ENCODE data around the gene NCR2.
"Not testable (repeated sequence)": the region's sequence is repeated elsewhere in the genome, so short reads cannot be mapped to it uniquely, and the experiment has no call there.

Gene NCR2, protein sequence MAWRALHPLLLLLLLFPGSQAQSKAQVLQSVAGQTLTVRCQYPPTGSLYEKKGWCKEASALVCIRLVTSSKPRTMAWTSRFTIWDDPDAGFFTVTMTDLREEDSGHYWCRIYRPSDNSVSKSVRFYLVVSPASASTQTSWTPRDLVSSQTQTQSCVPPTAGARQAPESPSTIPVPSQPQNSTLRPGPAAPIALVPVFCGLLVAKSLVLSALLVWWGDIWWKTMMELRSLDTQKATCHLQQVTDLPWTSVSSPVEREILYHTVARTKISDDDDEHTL

DNA sequence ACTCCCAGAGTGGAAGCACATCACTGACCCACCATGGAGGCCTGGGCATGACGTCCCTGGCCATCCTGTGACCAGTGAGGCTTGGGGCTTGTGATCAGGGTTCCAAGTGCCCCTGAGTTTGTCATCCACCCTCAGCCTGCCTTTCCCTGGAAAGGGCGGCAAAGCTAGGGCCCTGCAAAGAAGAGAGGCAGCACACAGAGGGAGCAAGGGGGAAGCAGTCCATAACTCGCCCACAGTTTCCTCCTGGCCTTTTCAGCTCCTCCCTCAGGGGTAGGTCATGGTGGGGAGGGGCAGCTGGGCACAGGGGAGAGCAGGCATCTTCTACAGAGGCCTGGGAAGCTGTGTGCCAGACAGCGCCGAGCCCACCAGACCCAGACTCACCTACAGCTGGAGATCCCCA, at the start of gene NCR2:
NCR2 (plus strand) TSS at position 313 of the 400 bp plus-strand sequence. CDS start 269 bp downstream, outside the sequence.
- no peak for DNase-seq (ENCODE audit: low read depth in 3 of 3)

DNA sequence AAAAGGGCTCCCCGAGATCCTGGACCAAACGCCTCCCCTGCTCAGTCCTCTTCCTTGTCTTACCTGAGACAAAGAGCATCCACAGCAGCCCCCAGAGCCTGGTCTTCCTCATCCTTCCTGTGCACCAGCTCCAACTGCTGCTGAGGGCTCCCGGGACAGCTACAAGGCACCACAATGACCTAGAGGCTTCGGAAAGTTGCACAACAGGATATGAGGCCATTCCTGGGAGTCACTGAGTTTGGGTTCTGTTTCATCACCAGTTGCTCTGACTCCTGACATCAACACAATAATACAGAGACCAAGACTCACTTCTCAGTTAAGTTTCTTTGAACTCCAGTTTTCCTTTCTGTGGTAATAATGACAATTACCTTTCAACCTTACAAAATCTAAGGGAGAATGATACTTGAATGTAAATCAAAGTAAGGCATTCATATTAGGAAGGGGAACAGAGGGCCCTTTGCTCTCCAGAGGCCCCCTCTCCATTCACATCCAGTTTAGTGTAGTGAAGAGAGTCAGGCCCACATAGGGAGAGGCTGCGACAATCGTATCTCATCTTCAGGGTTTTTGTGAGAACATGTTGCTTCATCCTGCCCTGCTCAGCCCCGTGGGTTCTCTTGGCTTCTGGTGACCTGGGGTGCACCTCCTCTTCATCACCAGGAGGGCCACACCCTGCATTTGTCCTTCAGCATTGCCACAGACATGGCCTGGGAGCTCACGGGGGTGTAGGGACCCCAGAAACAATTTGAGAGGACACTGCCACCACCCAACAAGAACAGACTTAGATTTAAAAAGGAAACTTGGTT, 48.7 kb upstream of the NCR2 start, which contains the start of gene TREM1:
TREM1 (minus strand) TSS at position 139 of the 803 bp plus-strand sequence; CDS start at position 112, 27 bp downstream.
- no peak for DNase-seq (ENCODE audit: low read depth in 3 of 3)

DNA sequence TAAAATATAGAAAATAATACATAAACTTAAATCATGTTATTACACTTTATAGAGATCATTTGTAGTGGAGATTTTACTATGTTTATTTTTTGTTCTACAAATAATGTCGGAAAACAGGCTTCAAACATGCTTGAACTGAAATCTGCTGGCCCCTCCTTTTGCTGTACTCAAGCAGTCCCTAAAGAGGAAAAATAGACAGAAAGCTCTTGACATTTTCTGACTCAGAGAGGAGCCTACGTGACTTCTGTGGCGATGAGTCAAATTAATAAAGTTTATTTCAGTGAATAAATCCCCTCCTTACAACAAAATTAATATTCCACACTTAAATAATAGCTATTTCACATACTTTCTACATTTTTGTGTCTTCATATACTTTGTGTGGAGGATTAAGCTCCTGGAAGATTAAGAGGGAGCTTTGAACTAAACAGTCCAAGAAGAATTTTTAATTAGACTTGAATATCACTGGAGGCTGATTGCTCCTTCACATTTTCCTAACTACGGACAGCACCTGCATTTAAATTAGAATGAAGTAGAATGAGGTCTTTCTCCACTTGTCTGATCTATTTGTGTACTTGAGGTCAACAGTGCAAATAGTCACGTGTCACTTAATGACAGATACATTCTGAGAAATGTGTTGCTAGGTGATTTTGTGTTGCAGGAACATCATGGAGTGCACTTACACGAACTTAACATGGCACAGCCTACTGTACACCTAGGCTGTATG, 47.2 kb upstream of the NCR2 start:
- no peak for DNase-seq (ENCODE audit: low read depth in 3 of 3)

DNA sequence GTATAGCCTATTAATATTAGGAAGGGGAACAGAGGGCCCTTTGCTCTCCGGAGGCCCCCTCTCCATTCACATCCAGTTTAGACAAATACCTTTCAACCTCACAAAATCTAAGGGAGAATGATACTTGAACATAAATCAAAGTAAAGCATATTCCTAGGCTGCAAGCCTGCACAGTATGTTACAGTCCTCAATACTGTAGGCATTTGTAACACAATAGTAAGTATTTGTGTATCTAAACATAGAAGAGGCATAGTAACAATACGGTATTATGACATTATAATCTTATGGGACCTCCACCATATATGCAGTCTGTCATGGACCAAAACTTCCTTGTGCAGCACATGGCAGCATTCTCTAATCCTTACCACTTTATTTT, 46.7 kb upstream of the NCR2 start:
- DNase-seq (ENCODE audit: low read depth in 3 of 3): no peak

DNA sequence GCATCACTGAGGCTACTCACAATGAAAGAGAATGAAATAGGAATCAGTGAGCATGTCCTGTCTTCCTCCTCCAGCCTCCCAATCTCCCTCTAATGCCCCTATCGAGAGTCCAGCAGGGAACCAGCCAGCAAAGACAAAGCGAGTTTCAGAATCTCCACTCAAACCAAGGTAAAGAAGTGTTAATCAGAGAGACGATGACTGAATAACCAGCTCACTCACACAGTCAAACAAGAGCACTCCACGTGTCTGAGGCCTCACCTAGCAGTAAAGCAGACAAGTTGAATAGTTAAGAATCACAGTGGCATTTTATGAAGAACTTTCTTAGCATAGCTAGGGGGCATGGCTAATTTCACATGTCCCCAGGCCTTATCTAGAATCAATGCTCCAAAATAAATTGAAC, 45.6 kb upstream of the NCR2 start:
- DNase-seq (ENCODE audit: low read depth in 3 of 3): no peak

DNA sequence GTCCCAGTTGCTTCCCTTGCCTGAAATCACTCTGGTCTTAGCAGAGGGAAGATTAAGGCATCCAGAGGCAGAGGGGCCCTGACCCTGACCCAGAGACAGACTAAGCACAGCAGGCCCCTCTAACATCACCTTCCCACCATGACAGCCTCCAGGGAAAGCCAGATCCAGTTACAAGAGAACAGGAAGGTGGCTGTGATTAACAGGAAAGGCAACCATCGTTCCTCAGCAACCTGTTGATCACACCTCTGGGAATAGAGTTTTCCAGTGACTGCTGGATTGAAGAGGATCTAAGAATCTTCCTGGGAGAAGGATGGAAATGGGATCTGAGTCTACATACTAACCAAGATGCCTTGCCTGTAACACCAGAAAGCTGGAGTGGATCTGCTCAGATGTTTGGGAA, 43.7 kb upstream of the NCR2 start:
- DNase-seq (ENCODE audit: low read depth in 3 of 3): no peak

DNA sequence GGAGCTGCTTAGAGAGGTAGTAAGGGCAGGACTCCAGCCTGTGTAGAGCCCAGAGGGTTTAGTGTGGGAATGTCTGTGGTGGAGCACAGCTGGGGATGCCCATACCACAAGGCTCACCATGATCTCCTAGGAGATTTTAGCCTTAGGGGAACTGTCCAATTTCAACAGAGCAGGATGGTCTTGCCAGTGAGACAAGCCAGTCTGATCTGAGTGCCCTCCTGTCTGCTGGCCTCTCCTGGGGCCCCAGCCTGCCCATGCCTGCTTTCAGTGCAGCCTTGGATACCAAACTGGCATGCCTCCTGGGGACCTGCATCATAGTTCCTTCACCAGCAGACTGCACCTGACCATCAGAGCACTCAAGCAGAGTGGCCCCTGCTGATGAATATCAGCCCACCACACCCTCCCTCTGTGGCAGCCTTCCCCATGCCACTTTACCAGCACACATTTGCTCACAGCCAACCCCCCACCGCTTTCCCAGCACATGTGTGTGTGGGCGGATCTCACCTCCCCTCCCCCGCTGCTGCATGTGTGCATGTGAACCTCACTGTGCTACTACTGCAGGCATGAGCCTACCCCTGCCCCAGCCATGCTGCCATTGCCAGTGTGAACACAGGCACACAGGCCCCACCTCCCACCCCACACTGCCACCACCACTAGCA, 41.1 kb upstream of the NCR2 start:
- peak in 1 of 3 experiments; percentile 9 for DNase-seq (ENCODE audit: low read depth in 3 of 3)

DNA sequence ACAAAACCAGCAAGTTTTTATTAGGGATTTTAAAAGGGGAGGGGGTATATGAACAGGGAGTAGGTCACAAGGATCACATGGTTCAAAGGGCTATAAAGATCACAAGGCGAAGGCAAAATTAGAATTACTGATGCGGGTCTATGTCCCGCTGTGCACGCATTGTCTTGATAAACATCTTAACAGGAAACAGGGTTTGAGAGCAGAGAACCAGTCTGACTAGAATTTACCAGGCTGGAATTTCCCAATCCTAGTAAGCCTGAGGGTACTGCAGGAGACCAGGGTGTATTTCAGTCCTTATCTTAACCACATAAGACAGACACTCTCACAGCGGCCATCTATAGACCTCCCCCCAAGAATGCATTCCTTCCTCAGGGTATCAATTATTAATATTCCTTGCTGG, 38.2 kb upstream of the NCR2 start:
- not testable (repeated sequence) for DNase-seq (ENCODE audit: low read depth in 3 of 3)

DNA sequence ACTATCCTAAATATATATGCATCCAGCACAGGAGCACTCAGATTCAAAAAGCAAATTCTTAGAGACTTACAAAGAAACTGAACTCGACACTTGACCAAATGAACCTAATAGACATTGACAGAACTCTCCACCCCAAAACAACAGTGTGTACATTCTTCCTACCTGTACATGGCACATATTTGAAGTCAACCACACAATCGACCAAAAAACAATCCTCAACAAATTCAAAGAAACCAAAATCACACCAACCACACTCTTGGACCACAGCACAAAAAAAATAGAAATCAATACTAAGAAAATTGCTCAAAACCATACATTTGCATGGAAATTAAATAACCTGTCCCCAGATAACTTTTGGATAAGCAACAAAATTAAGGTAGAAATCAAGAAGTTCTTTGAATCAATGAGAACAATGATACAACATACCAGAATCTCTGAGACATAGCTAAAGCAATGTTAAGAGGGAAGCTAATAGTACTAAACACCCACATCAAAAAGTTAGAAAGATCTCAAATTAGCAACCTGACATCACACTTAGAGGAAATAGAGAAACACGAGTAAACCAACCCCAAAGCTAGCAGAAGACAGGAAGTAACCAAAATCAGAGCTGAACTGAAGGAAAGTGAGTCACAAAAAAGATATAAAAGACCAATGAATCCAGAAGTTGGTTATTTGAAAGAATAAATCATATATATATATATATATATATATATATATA, 36.5 kb upstream of the NCR2 start:
- DNase-seq (ENCODE audit: low read depth in 3 of 3): no peak

DNA sequence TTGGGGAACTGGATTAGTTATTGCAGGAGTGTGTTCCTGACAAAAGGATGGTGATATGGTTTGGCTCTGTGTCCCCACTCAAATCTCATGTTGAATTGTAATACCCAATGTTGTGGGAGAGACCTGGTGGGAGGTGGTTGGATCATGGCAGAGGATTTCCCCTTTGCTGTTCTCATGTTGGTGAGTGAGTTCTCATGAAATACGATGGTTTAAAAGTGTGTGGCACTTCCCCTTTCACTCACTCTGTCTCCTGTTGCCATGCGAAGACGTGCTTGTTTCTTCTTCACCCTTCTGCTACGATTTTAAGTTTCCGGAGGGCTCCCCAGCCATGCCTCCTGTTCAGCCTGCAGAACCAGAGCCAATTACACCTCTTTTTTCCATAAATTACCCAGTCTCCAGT, 32.8 kb upstream of the NCR2 start:
- no peak for DNase-seq (ENCODE audit: low read depth in 3 of 3)

DNA sequence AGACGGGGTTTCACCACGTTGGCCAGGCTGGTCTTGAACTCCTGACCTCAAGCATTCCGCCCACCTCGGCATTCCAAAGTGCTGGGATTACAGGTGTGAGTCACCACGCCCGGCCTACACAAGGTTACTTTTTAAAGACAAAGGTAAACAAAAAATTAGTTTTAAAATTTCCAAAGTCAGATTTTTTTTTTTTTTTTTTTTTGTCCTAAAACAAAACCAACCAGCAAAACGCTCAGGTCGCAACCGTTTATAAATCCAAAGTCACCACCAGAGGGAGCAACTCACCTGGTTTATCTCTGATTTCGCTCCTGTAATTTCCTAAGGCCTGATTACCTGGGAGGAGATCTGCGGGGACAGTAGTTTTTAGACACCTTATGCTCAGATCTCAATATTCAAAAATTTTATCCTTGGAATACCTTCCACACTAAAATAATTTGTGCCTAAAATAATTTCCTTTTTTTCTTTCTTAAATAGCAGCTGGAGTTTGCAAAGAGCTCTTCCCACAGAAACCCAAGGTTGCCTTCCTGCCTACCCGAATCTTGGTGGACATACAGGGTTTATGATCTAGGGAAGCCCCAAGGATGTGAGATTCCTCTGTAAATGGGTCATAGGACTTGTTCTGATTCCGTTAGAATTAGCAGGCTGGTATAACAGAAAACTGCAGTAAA, 29.1 kb upstream of the NCR2 start:
- peak in 1 of 3 experiments; percentile 31 for DNase-seq (ENCODE audit: low read depth in 3 of 3)

DNA sequence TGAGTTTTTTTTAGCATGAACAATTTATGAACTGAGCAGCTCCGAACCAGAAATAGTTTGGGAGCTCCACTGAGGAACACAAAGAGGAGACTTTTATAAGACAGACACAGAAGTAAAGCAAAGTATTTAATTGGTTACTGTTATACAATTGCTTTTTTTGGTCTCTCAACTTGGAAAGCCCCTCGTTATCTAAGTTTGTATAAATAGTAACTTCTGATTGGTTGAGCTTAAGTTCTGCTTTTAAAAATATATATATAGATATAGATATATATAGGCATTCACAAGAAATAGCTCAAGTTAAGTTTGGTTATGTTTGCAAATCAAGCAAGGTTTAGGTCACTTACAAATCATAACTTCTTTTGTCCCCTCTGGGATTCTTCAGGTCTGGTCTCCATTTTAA, 20.2 kb upstream of the NCR2 start:
- DNase-seq (ENCODE audit: low read depth in 3 of 3): no peak

DNA sequence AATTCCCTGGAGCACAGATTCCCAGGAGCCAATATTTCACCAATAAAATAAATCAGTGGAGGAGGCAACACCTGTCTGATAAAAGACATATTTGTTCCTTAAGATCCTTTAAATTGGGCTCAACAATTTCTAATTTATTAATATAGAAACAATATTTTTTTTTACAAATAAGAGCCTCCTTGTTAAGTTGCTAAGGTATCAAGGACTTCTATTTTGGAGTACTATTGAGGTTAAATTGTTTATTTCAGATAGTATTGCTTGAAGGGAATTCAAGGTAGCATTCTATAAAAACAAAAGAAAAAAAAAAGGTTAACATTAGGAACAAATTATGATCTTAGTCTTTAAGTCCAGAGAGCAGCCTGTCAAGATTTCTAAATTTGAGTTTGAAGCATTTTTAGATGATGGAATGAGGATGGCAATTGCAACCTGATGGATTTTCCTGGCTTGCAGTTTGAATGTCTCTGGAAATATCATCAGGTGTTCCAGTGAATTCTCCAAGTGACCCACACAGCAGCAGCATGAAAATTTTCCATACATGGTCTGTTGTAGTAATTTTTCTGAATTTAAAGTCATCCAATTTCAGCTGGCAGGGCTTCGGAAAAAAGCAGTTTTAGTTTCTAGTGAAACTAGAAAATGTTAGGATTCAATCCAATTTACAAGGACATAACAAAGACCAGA, 19.3 kb upstream of the NCR2 start:
- no peak for DNase-seq (ENCODE audit: low read depth in 3 of 3)

DNA sequence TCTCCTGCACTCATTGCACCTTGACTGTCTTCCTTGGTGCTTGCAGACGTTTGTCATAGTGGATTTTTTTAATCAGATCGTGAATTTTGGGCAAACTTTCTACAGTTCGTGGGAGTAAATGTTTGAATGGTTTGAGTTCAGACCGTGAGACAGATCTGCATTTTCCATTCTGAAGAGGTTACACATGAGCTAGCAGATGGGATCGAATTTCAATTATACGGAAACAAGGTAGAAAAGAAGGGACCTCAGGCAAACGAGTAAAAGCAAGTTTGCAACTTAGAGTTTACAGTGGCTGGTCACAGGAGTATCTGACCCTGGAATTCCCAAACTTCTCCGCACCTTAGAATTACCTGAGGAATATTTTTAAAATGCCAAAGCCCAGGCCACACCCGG, 17.2 kb upstream of the NCR2 start:
- DNase-seq (ENCODE audit: low read depth in 3 of 3): no peak

DNA sequence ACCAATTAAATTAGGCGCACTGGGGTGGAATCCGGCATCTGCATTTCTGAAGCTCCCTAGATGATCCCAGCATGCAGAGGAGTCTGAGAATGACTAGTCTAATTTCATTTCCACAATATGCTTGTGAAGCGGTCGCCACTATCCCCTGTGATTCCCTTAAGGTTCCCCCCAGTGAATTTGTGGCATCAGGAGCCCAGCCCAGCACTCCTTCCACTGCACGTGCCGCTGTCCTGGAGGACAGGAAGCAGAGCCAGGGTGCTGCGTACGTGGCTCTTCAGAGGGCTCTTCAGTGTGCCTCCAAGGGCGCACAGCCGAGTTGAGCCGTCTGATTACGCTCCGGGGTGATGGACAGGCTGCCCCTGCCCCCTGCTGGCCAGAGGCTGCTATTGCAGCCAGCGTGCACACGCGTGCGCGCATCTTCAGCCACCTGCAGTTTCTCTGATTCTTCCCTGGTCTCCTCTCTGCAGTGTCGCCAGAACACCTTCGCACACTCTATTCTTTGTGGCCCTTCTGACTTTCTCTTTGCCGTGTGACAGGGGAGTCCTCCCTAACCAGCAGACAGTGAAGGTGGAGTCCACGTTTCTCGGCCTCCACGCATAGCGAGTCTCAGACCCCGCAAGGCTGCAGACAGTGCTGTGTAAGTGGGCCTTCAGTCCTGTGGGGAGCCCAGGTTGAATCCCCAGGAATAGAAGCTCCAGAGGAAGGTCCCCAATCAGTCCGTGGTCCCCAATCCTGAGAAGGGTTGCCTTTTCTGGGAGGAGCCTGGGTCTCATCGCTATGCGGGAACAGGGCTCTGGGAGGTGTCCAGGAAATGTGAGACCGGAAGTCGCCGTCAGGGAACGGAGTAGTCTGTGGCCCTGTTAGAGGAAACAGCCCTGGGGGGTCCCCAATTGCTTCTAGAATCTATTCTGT, 16.5 kb upstream of the NCR2 start:
- peak; percentile 64 to 73 (median 69) for DNase-seq (ENCODE audit: low read depth in 3 of 3)

DNA sequence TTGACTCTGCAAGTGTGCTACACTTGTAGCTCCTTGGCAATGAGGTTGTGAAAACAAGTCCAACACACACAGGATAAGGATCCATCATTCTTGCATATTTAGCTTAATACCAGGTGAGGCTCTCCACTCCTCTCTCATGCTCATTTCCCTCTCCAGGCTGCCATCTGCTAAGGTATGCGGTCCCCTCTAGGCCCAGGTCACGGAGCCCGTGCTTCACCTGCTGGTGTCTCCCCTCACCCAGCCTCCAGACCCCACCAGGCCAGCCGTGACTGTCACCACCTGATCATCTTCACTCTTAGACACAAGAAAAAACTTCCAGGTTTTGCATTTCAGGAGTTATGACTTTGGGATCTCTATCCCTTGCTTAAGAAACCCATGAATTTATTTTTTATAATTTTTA, 14.2 kb upstream of the NCR2 start:
- no peak for DNase-seq (ENCODE audit: low read depth in 3 of 3)

DNA sequence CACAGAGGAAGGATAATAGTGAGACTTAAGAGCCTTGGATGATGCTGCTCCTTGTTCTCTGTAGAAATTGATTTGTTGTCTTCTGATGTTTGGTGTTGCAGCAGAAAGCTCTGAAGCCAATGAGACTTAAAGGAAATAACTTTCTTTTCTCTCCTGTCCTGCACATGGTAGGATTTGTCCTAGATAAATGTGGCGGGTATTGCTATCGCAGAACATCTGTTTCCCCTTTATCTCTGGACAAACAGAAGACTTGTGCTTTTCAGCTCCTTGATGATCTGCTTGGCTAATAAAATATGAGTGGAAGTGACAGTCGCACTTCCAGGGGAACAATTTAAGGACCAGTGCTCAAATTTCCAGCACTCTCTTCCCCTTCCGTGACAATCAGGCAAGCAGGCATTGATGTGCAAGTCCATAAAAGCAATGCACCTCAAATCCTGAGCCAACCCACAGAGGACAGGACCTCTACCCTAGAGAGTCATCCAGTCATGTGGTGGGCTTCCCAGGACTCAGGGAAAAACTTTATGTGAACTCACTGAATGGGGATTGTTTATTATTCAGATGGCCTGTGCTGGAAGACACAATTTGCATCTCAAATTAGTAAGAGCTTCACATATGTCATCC, 9.9 kb upstream of the NCR2 start:
- no peak for DNase-seq (ENCODE audit: low read depth in 3 of 3)

DNA sequence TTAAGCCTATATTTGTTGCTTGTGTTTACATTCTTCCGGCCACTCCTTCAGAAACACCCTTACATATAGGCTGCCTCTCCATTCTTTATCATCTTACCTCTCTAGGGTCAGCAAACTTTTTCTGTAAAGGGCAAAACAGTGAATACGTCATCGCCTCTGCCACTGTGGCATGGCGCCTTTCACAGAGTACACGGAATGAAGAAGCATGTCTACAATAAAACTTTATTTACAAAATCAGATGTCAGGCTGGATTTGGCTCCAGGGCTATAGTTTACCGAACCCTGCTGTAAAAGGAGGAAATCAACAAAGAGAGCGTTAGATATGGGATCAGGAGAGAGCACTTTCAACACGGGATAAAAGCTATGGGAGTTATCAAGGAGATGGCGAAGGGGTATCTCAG, 9.3 kb upstream of the NCR2 start:
- DNase-seq (ENCODE audit: low read depth in 3 of 3): no peak

DNA sequence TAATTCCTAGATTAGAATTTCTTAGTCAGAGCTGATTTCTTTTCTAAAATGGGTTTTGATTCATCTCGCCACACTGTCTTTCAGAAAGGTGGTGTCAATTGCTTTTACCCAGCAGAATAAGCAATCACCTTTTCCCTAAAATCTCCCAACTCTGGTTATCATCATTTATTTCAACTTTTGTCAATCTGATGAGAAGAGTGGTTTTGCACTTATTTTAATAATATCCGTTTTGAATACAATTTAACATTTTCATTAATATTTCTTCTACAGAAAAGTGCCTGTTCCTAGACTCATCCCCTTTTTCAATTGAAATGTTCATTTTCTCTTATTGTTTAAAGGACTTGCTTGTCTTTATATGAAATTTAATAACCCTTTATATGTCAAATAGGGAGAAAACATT, 8.2 kb upstream of the NCR2 start:
- no peak for DNase-seq (ENCODE audit: low read depth in 3 of 3)
